OCI-LY7 (cell line): ENCODE measurements around the gene TRIM54. TPM values are rescaled to one million over a fixed set of nuclear protein-coding genes. Genes with fewer than 3 reads are reported as not detected.

Experiments
- BruUV-seq: library from RNA; stranded (reverse); fragments of 400-500 nt; replicated peaks from 2 replicates; lab custom pipeline; 2021; lab: Mats Ljungman, UMichigan
- CTCF ChIA-PET: fragments of 300-600 bp; sonication (Branson Sonifier 250); formaldehyde crosslinking; loops from one replicate; lab custom pipeline; 2022; ENCODE audit warnings: antibody characterized with exemption; ENCODE audit not compliant: unreplicated experiment; lab: Charles Lee
- POLR2A ChIA-PET: fragments of 300-600 bp; sonication (Branson Sonifier 250); formaldehyde crosslinking; loops from one replicate; lab custom pipeline; 2022; ENCODE audit warnings: antibody characterized with exemption; lab: Charles Lee
- DNase-seq: peaks from one replicate; pipeline ENCODE4 v3.0.0-alpha.2; 2015; ENCODE audit warnings: low spot score
- H2AFZ ChIP-seq: fragments of 200-600 bp; sonication (generic), shearing (Covaris generic); 2 replicates; pipeline ENCODE4 v1.6.1; 2014; ENCODE audit warnings: mild to moderate bottlenecking, antibody characterized with exemption, low read length, moderate library complexity
- H3K27ac ChIP-seq: fragments of 200-600 bp; sonication (generic); 2 replicates; pipeline ENCODE4 v1.5.1; 2014; ENCODE audit warnings: mixed run types, low read depth, mild to moderate bottlenecking, moderate library complexity, low read length, inconsistent platforms; ENCODE audit not compliant: poor library complexity, severe bottlenecking
- H3K36me3 ChIP-seq: fragments of 200-600 bp; sonication (generic); 2 replicates; pipeline ENCODE4 v1.6.1; 2014; ENCODE audit warnings: mild to moderate bottlenecking, antibody characterized with exemption, low read length, moderate library complexity, mixed read lengths; ENCODE audit not compliant: insufficient read depth
- H3K4me1 ChIP-seq: fragments of 200-600 bp; sonication (generic); 2 replicates; pipeline ENCODE4 v1.5.1; 2014; ENCODE audit warnings: mild to moderate bottlenecking, low read length; ENCODE audit not compliant: insufficient read depth, poor library complexity, severe bottlenecking
- H3K4me2 ChIP-seq: fragments of 200-600 bp; sonication (generic); 2 replicates; pipeline ENCODE4 v1.6.1; 2014; ENCODE audit warnings: mild to moderate bottlenecking, low read length
- H3K4me3 ChIP-seq: fragments of 200-600 bp; sonication (generic); 2 replicates; pipeline ENCODE4 v1.5.1; 2014; ENCODE audit warnings: mild to moderate bottlenecking, low read depth, low read length; ENCODE audit not compliant: poor library complexity, severe bottlenecking
- H3K79me2 ChIP-seq: fragments of 200-600 bp; sonication (generic); 2 replicates; pipeline ENCODE4 v1.6.1; 2016; ENCODE audit warnings: low read depth, mild to moderate bottlenecking, low read length, moderate library complexity, mixed read lengths; ENCODE audit not compliant: insufficient read depth
- H3K9me2 ChIP-seq: fragments of 200-600 bp; sonication (generic); 2 replicates; pipeline ENCODE4 v1.6.1; 2016; ENCODE audit warnings: mild to moderate bottlenecking, low read length, mixed read lengths; ENCODE audit not compliant: insufficient read depth
- H3K9me3 ChIP-seq: fragments of 200-600 bp; sonication (generic); 2 replicates; pipeline ENCODE4 v1.6.1; 2014; ENCODE audit warnings: mild to moderate bottlenecking, mixed run types, low read length, mixed read lengths
- H4K20me1 ChIP-seq: fragments of 200-600 bp; sonication (generic); 2 replicates; pipeline ENCODE4 v1.6.1; 2014; ENCODE audit warnings: mild to moderate bottlenecking, antibody characterized with exemption, low read length, moderate library complexity, mixed read lengths; ENCODE audit not compliant: insufficient read depth
- CTCF ChIP-seq: fragments of 200-600 bp; sonication (generic); conservative IDR thresholded peaks from 2 replicates; pipeline ENCODE4 v1.5.1; 2014; ENCODE audit warnings: mild to moderate bottlenecking, antibody characterized with exemption, low read length, moderate library complexity, mixed read lengths
- EZH2phosphoT487 ChIP-seq: fragments of 200-600 bp; sonication (generic); IDR thresholded peaks from 2 replicates; pipeline ENCODE4 v1.6.1; 2018; ENCODE audit warnings: low read depth, borderline replicate concordance, mild to moderate bottlenecking, mixed run types, antibody characterized with exemption, low read length, moderate library complexity, mixed read lengths
- intact Hi-C: fragments of 100-400 bp; cut with micrococcal nuclease; formaldehyde crosslinking; loops from one replicate; pipeline ENCODE4 v1.10.0; 2022; ENCODE audit not compliant: unreplicated experiment
- total RNA-seq, 2 experiments: library from RNA; depleted of rRNA in 1 of 2; stranded (reverse); fragments of >200 nt in 1 of 2; shearing (Covaris generic) in 1 of 2; gene quantifications; 2 replicates each; pipeline ENCODE4 v1.2.3, GENCODE V29; 2014 to 2022

The TRIM54 gene
- total RNA-seq, 2 experiments from 2014 or later = 6.4 to 18.8 TPM

- no peak for DNase-seq
- no peak overlapping the region for H2AFZ ChIP-seq
- CTCF ChIA-PET = no interaction called here
- POLR2A ChIA-PET = no interaction called here
- no TSS peak for BruUV-seq
- no peaks in the 10 kb centered on the region for H4K20me1 ChIP-seq
- intact Hi-C loops = no loop called here
- peaks cover 14% of the 10 kb centered on the region for H3K4me1 ChIP-seq
- no peak for TF ChIP-seq EZH2phosphoT487
- TF ChIP-seq CTCF = no peak
- no peaks in the 10 kb centered on the region for H3K79me2 ChIP-seq
- H3K4me3 ChIP-seq = no peak overlapping the region
- no peak overlapping the region for H3K27ac ChIP-seq
- peaks cover 6% of the 10 kb centered on the region for H3K36me3 ChIP-seq
- no peaks in the 10 kb centered on the region for H3K9me3 ChIP-seq
- no peaks in the 10 kb centered on the region for H3K9me2 ChIP-seq
- H3K4me2 ChIP-seq = no peak overlapping the region
Observed at GRCh38 chr2:27307287-27307544, 25.0 kb downstream of the TRIM54 start.

- H3K36me3 ChIP-seq = peaks cover 6% of the 10 kb centered on the region
- no peak overlapping the region for H2AFZ ChIP-seq
- no peak overlapping the region for H3K27ac ChIP-seq
- ChIA-PET CTCF (no interaction called here), POLR2A (interaction anchor here (0.5 kb wide), 1 partner anchor 28 kb away, joined by 3 read pairs; no protein-coding TSS in a partner anchor)
- DNase-seq = no peak
- TF ChIP-seq CTCF = no peak
- no peak for TF ChIP-seq EZH2phosphoT487
- H4K20me1 ChIP-seq = no peaks in the 10 kb centered on the region
- H3K4me3 ChIP-seq = no peak overlapping the region
- BruUV-seq = no TSS peak
- H3K79me2 ChIP-seq = no peaks in the 10 kb centered on the region
- H3K9me2 ChIP-seq = no peaks in the 10 kb centered on the region
- H3K9me3 ChIP-seq = no peaks in the 10 kb centered on the region
- H3K4me2 ChIP-seq = no peak overlapping the region
- intact Hi-C loops = no loop called here
- peaks cover 10% of the 10 kb centered on the region for H3K4me1 ChIP-seq
Observed at GRCh38 chr2:27307545-27308358, 25.5 kb downstream of the TRIM54 start.

- Histone ChIP-seq H4K20me1 (no peaks in the 10 kb centered on the region), H3K79me2 (no peaks in the 10 kb centered on the region), H3K9me3 (no peaks in the 10 kb centered on the region), H3K4me3 (no peak within 1 kb of the TSS), H3K9me2 (no peaks in the 10 kb centered on the region), H3K36me3 (peaks cover 6% of the 10 kb centered on the region), H3K4me1 (peaks cover 5% of the 10 kb centered on the region), H3K4me2 (no peak within 1 kb of the TSS), H3K27ac (no peak within 1 kb of the TSS), H2AFZ (no peak within 1 kb of the TSS)
- POLR2A ChIA-PET = interaction anchor here (0.5 kb wide), 1 partner anchor 29 kb away, joined by 3 read pairs; no protein-coding TSS in a partner anchor
- TF ChIP-seq EZH2phosphoT487 (no peak), CTCF (no peak)
- intact Hi-C loops = no loop called here
- no peak for DNase-seq
- CTCF ChIA-PET = no interaction called here
- BruUV-seq = no TSS peak
Observed at GRCh38 chr2:27308359-27308881, 26.2 kb downstream of the TRIM54 start, which contains the start of gene UCN. Gene UCN, minus strand, starts transcription at chr2:27308445. Its CDS starts 550 bp downstream, at chr2:27307895.
